PFSK-1 (cell line): ENCODE results near the gene TNFAIP8L1.

Source experiments
- FOXP2 ChIP-seq: optimal IDR thresholded peaks from 2 replicates; pipeline ENCODE3; 2011; ENCODE audit warnings: borderline replicate concordance, control low read depth, inconsistent platforms; ENCODE audit not compliant: insufficient read depth; ENCODE audit errors: extremely low read length, extremely low read depth
- POLR2AphosphoS5 ChIP-seq: IDR thresholded peaks from 2 replicates; pipeline ENCODE4 v1.6.1; 2012; ENCODE audit warnings: low read depth, mild to moderate bottlenecking, control low read depth, low read length, moderate library complexity
- REST ChIP-seq, 2 experiments: IDR thresholded peaks; 2 replicates each; pipeline versions ENCODE4 v1.6.1 to v1.8.0; 2011 to 2012; ENCODE audit warnings: low read depth in 2 of 2, low read length in 2 of 2, control low read depth in 1 of 2, inconsistent platforms in 1 of 2, mild to moderate bottlenecking in 1 of 2, moderate library complexity in 1 of 2; ENCODE audit not compliant: insufficient read depth in 1 of 2
- SIN3A ChIP-seq: IDR thresholded peaks from 2 replicates; pipeline ENCODE4 v1.6.1; 2012; ENCODE audit warnings: mild to moderate bottlenecking, low read length, moderate library complexity, borderline replicate concordance; ENCODE audit not compliant: insufficient read depth
- TAF1 ChIP-seq: IDR thresholded peaks from 2 replicates; pipeline ENCODE4 v1.6.1; 2012; ENCODE audit warnings: low read length, control low read depth, borderline replicate concordance; ENCODE audit not compliant: insufficient read depth

TNFAIP8L1 gene

GRCh38 chr19:4687396-4687795 is 48.1 kb downstream of the TNFAIP8L1 start:
- TF ChIP-seq FOXP2, result no peak
- TF ChIP-seq REST (IDR thresholded peaks at IDR 0.05; ENCODE audit: insufficient read depth in 1 of 2, low read depth in 2 of 2, low read length in 2 of 2), result no peak
- no peak for TF ChIP-seq SIN3A
- no peak for TF ChIP-seq POLR2AphosphoS5
- TF ChIP-seq TAF1, result no peak

GRCh38 chr19:4688587-4688986 is 49.3 kb downstream of the TNFAIP8L1 start:
- TF ChIP-seq SIN3A (no peak), POLR2AphosphoS5 (no peak), TAF1 (no peak), FOXP2 (no peak)

GRCh38 chr19:4689403-4689802 is 50.1 kb downstream of the TNFAIP8L1 start:
- TF ChIP-seq REST (IDR thresholded peaks at IDR 0.05; ENCODE audit: insufficient read depth in 1 of 2, low read depth in 2 of 2, low read length in 2 of 2), result no peak
- no peak for TF ChIP-seq POLR2AphosphoS5
- TF ChIP-seq TAF1, result no peak
- TF ChIP-seq FOXP2, result no peak
- no peak for TF ChIP-seq SIN3A

DNA sequence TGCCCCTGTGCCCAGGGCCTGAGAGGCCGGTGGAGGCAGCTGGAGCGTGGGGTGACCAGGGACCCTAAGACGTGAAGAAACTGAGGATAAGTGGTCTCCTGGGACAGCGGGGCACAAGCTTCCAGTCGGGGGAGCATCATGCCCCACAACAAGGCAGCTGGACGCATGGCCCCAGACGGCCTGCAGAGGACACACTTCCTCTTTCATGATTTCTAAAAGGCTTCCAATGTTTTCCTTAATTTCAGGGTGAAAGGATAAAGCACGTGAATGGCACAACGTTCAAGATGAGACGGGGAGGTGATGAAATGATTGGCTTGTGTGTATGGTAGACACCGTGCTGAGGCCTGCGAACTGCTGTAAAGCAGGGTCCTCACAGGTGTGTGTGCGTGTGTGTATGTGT is 51.0 kb downstream of the TNFAIP8L1 start:
- no peak for TF ChIP-seq FOXP2
- TF ChIP-seq SIN3A, result no peak
- no peak for TF ChIP-seq POLR2AphosphoS5
- TF ChIP-seq REST (IDR thresholded peaks at IDR 0.05; ENCODE audit: insufficient read depth in 1 of 2, low read depth in 2 of 2, low read length in 2 of 2), result no peak
- TF ChIP-seq TAF1, result no peak

- no peak for TF ChIP-seq FOXP2
- TF ChIP-seq TAF1, result no peak
- TF ChIP-seq SIN3A, result no peak
- no peak for TF ChIP-seq REST (IDR thresholded peaks at IDR 0.05; ENCODE audit: insufficient read depth in 1 of 2, low read depth in 2 of 2, low read length in 2 of 2)
- no peak for TF ChIP-seq POLR2AphosphoS5
These were observed 52.1 kb downstream of the TNFAIP8L1 start for GRCh38 chr19:4691373-4691772.
